OCI-LY1 (cell line): Measurements from ENCODE around the gene LIX1L.

Experiments
- CTCF ChIP-seq: fragments of 200-600 bp; sonication (generic), shearing (Covaris generic); IDR thresholded peaks from 2 replicates; pipeline ENCODE4 v1.5.1; 2017; ENCODE audit warnings: mild to moderate bottlenecking, antibody characterized with exemption, low read length, moderate library complexity, mixed read lengths
- EZH2 ChIP-seq: fragments of 200-600 bp; sonication (generic), shearing (Covaris generic); IDR thresholded peaks from 2 replicates; pipeline ENCODE4 v1.8.0; 2017; ENCODE audit warnings: borderline replicate concordance, mixed run types, mild to moderate bottlenecking, antibody characterized with exemption, low read length, moderate library complexity, mixed read lengths

- TF ChIP-seq CTCF (no peak), EZH2 (no peak)
Measured at GRCh38 chr1:145935708-145936107, 22.1 kb downstream of the LIX1L start.
